HEK293T (cell line): Measurements from ENCODE around the gene CTNNBL1.

Experiments used
- ARNT ChIP-seq: fragments of 450-650 bp; IDR thresholded peaks from 2 replicates; pipeline ENCODE4 v1.6.1; 2017; ENCODE audit warnings: mild to moderate bottlenecking
- FOXA1 ChIP-seq: fragments of 450-650 bp; IDR thresholded peaks from 2 replicates; pipeline ENCODE4 v1.6.1; 2016; ENCODE audit warnings: mild to moderate bottlenecking
- FOXK2 ChIP-seq: fragments of 450-650 bp; IDR thresholded peaks from 2 replicates; pipeline ENCODE4 v1.6.1; 2016; ENCODE audit warnings: mild to moderate bottlenecking
- FOXM1 ChIP-seq: fragments of 450-650 bp; IDR thresholded peaks from 2 replicates; pipeline ENCODE4 v1.6.1; 2017; ENCODE audit warnings: mild to moderate bottlenecking, borderline replicate concordance
- SP1 ChIP-seq: fragments of 450-650 bp; IDR thresholded peaks from 2 replicates; pipeline ENCODE4 v1.6.1; 2017
- ZNF384 ChIP-seq: fragments of 450-650 bp; IDR thresholded peaks from 2 replicates; pipeline ENCODE4 v1.6.1; 2016
- TF ChIP-seq, protein P1 (sequence below): fragments of 450-650 bp; IDR thresholded peaks from 2 replicates; pipeline ENCODE4 v1.6.1; 2016

DNA sequence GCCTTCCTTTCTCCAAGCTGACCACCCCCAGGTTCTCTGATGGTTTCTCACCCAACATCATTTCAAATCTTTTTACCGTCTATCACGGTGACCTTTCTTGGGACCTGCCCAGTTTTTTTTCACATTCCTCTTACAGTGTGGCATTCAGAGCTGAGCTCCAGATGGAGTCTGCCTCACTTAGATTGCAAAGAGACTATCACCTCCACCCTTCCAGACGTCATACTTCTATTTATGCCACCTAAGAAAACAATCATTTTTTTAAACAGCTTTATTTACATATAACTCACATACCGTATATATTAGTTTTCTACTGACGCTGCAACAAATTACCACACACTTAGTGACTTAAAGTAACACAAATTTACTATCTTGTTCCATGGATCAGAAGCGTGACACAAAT is 32.3 kb upstream of the CTNNBL1 start:
- TF ChIP-seq FOXA1 (no peak), FOXK2 (no peak), ZNF384 (no peak), ARNT (no peak), SP1 (no peak), FOXM1 (no peak)
- TF ChIP-seq, protein P1, sequence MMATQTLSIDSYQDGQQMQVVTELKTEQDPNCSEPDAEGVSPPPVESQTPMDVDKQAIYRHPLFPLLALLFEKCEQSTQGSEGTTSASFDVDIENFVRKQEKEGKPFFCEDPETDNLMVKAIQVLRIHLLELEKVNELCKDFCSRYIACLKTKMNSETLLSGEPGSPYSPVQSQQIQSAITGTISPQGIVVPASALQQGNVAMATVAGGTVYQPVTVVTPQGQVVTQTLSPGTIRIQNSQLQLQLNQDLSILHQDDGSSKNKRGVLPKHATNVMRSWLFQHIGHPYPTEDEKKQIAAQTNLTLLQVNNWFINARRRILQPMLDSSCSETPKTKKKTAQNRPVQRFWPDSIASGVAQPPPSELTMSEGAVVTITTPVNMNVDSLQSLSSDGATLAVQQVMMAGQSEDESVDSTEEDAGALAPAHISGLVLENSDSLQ = no peak
